IMR-90 (cell line): ENCODE results near the gene SETD2. TPM values are rescaled to one million over a fixed set of nuclear protein-coding genes. Genes with fewer than 3 reads are reported as not detected.

ENCODE experiments used
- ATAC-seq: fragments of 200-7000 bp; cut with Tn5 transposase; 2 replicates; pipeline ENCODE4 v1.9.1; 2020; ENCODE audit warnings: low read depth, mild to moderate bottlenecking, moderate library complexity
- BruUV-seq: library from RNA; stranded (reverse); fragments of 400-500 nt; replicated peaks from 2 replicates; lab custom pipeline; 2021; lab: Mats Ljungman, UMichigan
- CTCF ChIA-PET: fragments of 300-600 bp; formaldehyde crosslinking; extraction: SDS; loops from one replicate; lab custom pipeline; 2021; ENCODE audit warnings: antibody characterized with exemption; lab: Yijun Ruan, JAX
- POLR2A ChIA-PET: fragments of 300-600 bp; sonication (Branson Sonifier 250); formaldehyde crosslinking; loops from one replicate; lab custom pipeline; 2022; ENCODE audit warnings: antibody characterized with exemption; ENCODE audit not compliant: unreplicated experiment; lab: Charles Lee
- DNase-seq: peaks from one replicate; pipeline ENCODE4 v3.0.0; 2013
- H2AFZ ChIP-seq: replicated peaks from 2 replicates; pipeline ENCODE3; 2013; ENCODE audit warnings: low read length, mild to moderate bottlenecking; ENCODE audit not compliant: poor library complexity
- H2AK5ac ChIP-seq: 2 replicates; pipeline ENCODE4 v1.6.1; 2013; ENCODE audit warnings: low read depth, low read length, inconsistent platforms
- H2AK9ac ChIP-seq: replicated peaks from 2 replicates; pipeline ENCODE3; 2013; ENCODE audit warnings: mild to moderate bottlenecking, low read depth, low read length, moderate library complexity; ENCODE audit not compliant: poor library complexity
- H2BK120ac ChIP-seq: 2 replicates; pipeline ENCODE4 v1.6.1; 2013; ENCODE audit warnings: low read depth, low read length, inconsistent platforms
- H2BK15ac ChIP-seq: 3 replicates; pipeline ENCODE4 v1.6.1; 2013; ENCODE audit warnings: low read depth, low read length, inconsistent platforms
- H2BK20ac ChIP-seq: 2 replicates; pipeline ENCODE4 v1.6.1; 2013; ENCODE audit warnings: low read depth, mild to moderate bottlenecking, inconsistent platforms, low read length, moderate library complexity
- H2BK5ac ChIP-seq: 2 replicates; pipeline ENCODE4 v1.6.1; 2013; ENCODE audit warnings: mild to moderate bottlenecking, low read depth, low read length, inconsistent platforms; ENCODE audit not compliant: poor library complexity, severe bottlenecking
- H3K14ac ChIP-seq: replicated peaks from 2 replicates; pipeline ENCODE4 v1.6.1; 2013; ENCODE audit warnings: low read depth, low read length, inconsistent platforms
- H3K18ac ChIP-seq: 2 replicates; pipeline ENCODE4 v1.6.1; 2013; ENCODE audit warnings: low read depth, low read length, control low read depth
- H3K23ac ChIP-seq: 2 replicates; pipeline ENCODE4 v1.6.1; 2013; ENCODE audit warnings: low read depth, low read length, inconsistent platforms
- H3K27ac ChIP-seq: 2 replicates; pipeline ENCODE4 v1.5.1; 2013; ENCODE audit warnings: mild to moderate bottlenecking, control low read depth, low read length; ENCODE audit not compliant: insufficient read depth
- H3K27me3 ChIP-seq: 2 replicates; pipeline ENCODE4 v1.6.1; 2013; ENCODE audit warnings: low read length; ENCODE audit not compliant: control insufficient read depth, insufficient read depth
- H3K36me3 ChIP-seq: 2 replicates; pipeline ENCODE4 v1.6.1; 2013; ENCODE audit warnings: low read length, mixed read lengths; ENCODE audit not compliant: control insufficient read depth, insufficient read depth
- H3K4ac ChIP-seq: 2 replicates; pipeline ENCODE4 v1.6.1; 2013; ENCODE audit warnings: low read depth, low read length, inconsistent platforms
- H3K4me1 ChIP-seq: 2 replicates; pipeline ENCODE4 v1.6.1; 2013; ENCODE audit warnings: low read length, mixed read lengths; ENCODE audit not compliant: control insufficient read depth, insufficient read depth
- H3K4me2 ChIP-seq: 2 replicates; pipeline ENCODE4 v1.6.1; 2013; ENCODE audit warnings: low read depth, mild to moderate bottlenecking, control low read depth, low read length, moderate library complexity
- H3K4me3 ChIP-seq: 2 replicates; pipeline ENCODE4 v1.5.1; 2013; ENCODE audit warnings: low read depth, mild to moderate bottlenecking, control low read depth, low read length, moderate library complexity; ENCODE audit not compliant: insufficient read depth
- H3K56ac ChIP-seq: 2 replicates; pipeline ENCODE4 v1.6.1; 2013; ENCODE audit warnings: low read length, inconsistent platforms; ENCODE audit not compliant: insufficient read depth; ENCODE audit errors: extremely low read depth
- H3K79me1 ChIP-seq, 2 experiments: 2 replicates each; pipeline ENCODE4 v1.6.1; 2013; ENCODE audit warnings: low read length in 2 of 2, inconsistent platforms in 1 of 2, low read depth in 1 of 2
- H3K9ac ChIP-seq: 2 replicates; pipeline ENCODE4 v1.6.1; 2013; ENCODE audit warnings: low read depth, low read length, control low read depth
- H3K9me1 ChIP-seq: 2 replicates; pipeline ENCODE4 v1.6.1; 2013; ENCODE audit warnings: low read length, inconsistent platforms; ENCODE audit not compliant: insufficient read depth
- H3K9me3 ChIP-seq: 2 replicates; pipeline ENCODE4 v1.6.1; 2013; ENCODE audit warnings: low read length; ENCODE audit not compliant: control insufficient read depth, insufficient read depth
- H4K20me1 ChIP-seq: 2 replicates; pipeline ENCODE4 v1.6.1; 2013; ENCODE audit warnings: low read length, inconsistent platforms; ENCODE audit not compliant: insufficient read depth
- H4K5ac ChIP-seq: 2 replicates; pipeline ENCODE4 v1.6.1; 2013; ENCODE audit warnings: mild to moderate bottlenecking, low read depth, low read length, control low read depth
- H4K8ac ChIP-seq, 2 experiments: 2 replicates each; pipeline ENCODE4 v1.6.1; 2013; ENCODE audit warnings: low read depth in 2 of 2, low read length in 2 of 2, control low read depth in 1 of 2, inconsistent platforms in 1 of 2
- H4K91ac ChIP-seq: 2 replicates; pipeline ENCODE4 v1.6.1; 2013; ENCODE audit warnings: low read depth, low read length, inconsistent platforms; ENCODE audit not compliant: insufficient read depth
- CHD1 ChIP-seq: IDR thresholded peaks from 2 replicates; pipeline ENCODE4 v1.6.1; 2012; ENCODE audit warnings: low read depth, low read length, improper control_type of control experiment
- CTCF ChIP-seq: conservative IDR thresholded peaks from 2 replicates; pipeline ENCODE4 v1.5.1; 2012; ENCODE audit warnings: mild to moderate bottlenecking, low read depth, low read length, improper control_type of control experiment
- ELK1 ChIP-seq: fragments of 150-350 bp; IDR thresholded peaks from 2 replicates; pipeline ENCODE4 v1.6.1; 2016; ENCODE audit warnings: low read depth, mild to moderate bottlenecking, low read length, moderate library complexity, borderline replicate concordance
- MAZ ChIP-seq: IDR thresholded peaks from 2 replicates; pipeline ENCODE4 v1.6.1; 2012; ENCODE audit warnings: low read depth, mild to moderate bottlenecking, low read length, improper control_type of control experiment, moderate library complexity, borderline replicate concordance
- RAD21 ChIP-seq: IDR thresholded peaks from 2 replicates; pipeline ENCODE4 v1.6.1; 2012; ENCODE audit warnings: low read length, improper control_type of control experiment
- WGBS, 2 experiments: methylation state at CpG; one replicate each; pipeline versions ENCODE4 v1.1.5 to v1.1.7; 2013; ENCODE audit warnings: missing lambda C conversion rate in 2 of 2; ENCODE audit not compliant: insufficient read length in 1 of 2; ENCODE audit errors: extremely low coverage in 2 of 2; 5-methylcytosine and 5-hydroxymethylcytosine counted together
- dilution Hi-C: fragments of 300-500 bp; cut with HindIII; formaldehyde crosslinking; loops from one replicate; pipeline ENCODE4 v1.14.3; 2018; ENCODE audit warnings: low sequenced_read_pairs; ENCODE audit not compliant: unreplicated experiment
- in situ Hi-C: fragments of 300-500 bp; cut with MboI; formaldehyde crosslinking; loops from 3 replicates; pipeline ENCODE4 v1.14.3; 2019; ENCODE audit warnings: low sequenced_read_pairs, inconsistent platforms, mixed read lengths
- intact Hi-C: fragments of 100-400 bp; cut with micrococcal nuclease; formaldehyde crosslinking; loops from 2 replicates; pipeline ENCODE4 v1.10.0; 2022
- polyA plus RNA-seq, 3 experiments: library from polyadenylated mRNA; depleted of rRNA; stranded (reverse); fragments of >200 nt; gene quantifications; 2 replicates each; pipeline ENCODE4 v1.2.3, GENCODE V29; 2012; ENCODE audit warnings: low replicate concordance in 1 of 3
- total RNA-seq: library from RNA; depleted of rRNA; stranded (reverse); fragments of >200 nt; gene quantifications from 2 replicates; pipeline ENCODE4 v1.2.3, GENCODE V29; 2012

Gene SETD2
- total and polyA plus RNA-seq, 2 of the 4 experiments (the other 2 are of a cell fraction), result 18.3 to 20.1 TPM

DNA sequence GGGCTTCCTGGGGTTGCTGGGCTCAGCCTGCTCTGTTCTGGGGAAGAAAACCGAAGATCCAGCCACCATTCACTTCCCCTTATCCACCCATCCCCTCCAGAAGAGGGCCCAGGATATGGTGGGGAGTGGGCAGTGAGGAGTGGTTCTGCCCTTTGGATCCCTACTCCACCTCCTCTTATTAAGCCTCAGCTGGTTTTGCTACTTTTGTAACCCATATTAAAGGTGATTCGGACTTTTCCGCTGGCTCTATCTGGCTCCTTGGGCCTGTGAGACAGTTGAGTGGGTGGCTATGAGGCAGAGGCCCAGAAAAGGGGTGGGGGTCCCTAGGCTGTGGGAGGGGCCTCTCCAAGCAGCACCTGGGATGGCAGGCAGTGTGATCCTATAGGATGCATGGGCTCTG lies 150.7 kb downstream of the SETD2 start:
- Histone ChIP-seq H4K20me1 (peaks cover 16% of the 10 kb centered on the region), H3K9me1 (peaks cover 34% of the 10 kb centered on the region), H3K23ac (no peak overlapping the region), H3K27me3 (no peaks in the 10 kb centered on the region), H3K36me3 (peaks cover 15% of the 10 kb centered on the region), H3K27ac (no peak overlapping the region), H3K4me1 (peaks cover 24% of the 10 kb centered on the region), H2BK5ac (no peak overlapping the region), H2BK20ac (no peak overlapping the region), H3K56ac (no peak overlapping the region), H3K9ac (no peak overlapping the region), H4K8ac (no peak overlapping the region), H3K9me3 (no peaks in the 10 kb centered on the region), H2AK9ac (no peak overlapping the region), H3K4me3 (no peak overlapping the region), H3K4me2 (no peak overlapping the region), H3K14ac (no peak overlapping the region), H3K79me1 (peaks cover 11 to 42% of the 10 kb centered on the region in 2 experiments), H2AFZ (no peak overlapping the region), H2AK5ac (no peak overlapping the region), H4K5ac (no peak overlapping the region), H2BK15ac (no peak overlapping the region), H3K18ac (no peak overlapping the region), H3K4ac (no peak overlapping the region), H2BK120ac (no peak overlapping the region), H4K91ac (no peak overlapping the region)
- TF ChIP-seq MAZ, result no peak
- no peak for TF ChIP-seq ELK1
- no peak for TF ChIP-seq RAD21
- TF ChIP-seq CHD1, result no peak
- TF ChIP-seq CTCF, result no peak
- in situ Hi-C loops (no loop called here), dilution Hi-C loops (no loop called here), intact Hi-C loops (no loop called here)
- ChIA-PET POLR2A (no interaction called here), CTCF (no interaction called here)
- no CpG with 5 or more reads among the region's 3 CpGs for WGBS, 2 experiments
- BruUV-seq, result no TSS peak
- DNase-seq (no peak), ATAC-seq (no peak)
